Endodermal cell (in vitro differentiated cells): ENCODE results near the gene STX10. TPM values are rescaled to one million over a fixed set of nuclear protein-coding genes. Genes with fewer than 3 reads are reported as not detected.

Experiments used
- DNase-seq: peaks from one replicate; pipeline ENCODE4 v3.0.0-alpha.2; 2017
- H3K27ac ChIP-seq: 2 replicates; pipeline ENCODE4 v1.5.1; 2013; ENCODE audit warnings: mild to moderate bottlenecking, low read depth, low read length, moderate library complexity
- H3K27me3 ChIP-seq: 2 replicates; pipeline ENCODE4 v1.6.1; 2013; ENCODE audit warnings: mild to moderate bottlenecking, low read length, moderate library complexity; ENCODE audit not compliant: insufficient read depth, control insufficient read depth, poor library complexity, severe bottlenecking
- H3K36me3 ChIP-seq: 2 replicates; pipeline ENCODE4 v1.7.0; 2013; ENCODE audit warnings: mild to moderate bottlenecking, low read length, moderate library complexity; ENCODE audit not compliant: control insufficient read depth, insufficient read depth
- H3K4me1 ChIP-seq: one replicate; pipeline ENCODE4 v1.7.0; 2013; ENCODE audit warnings: low read length; ENCODE audit not compliant: control insufficient read depth, insufficient read depth
- H3K4me3 ChIP-seq: 2 replicates; pipeline ENCODE4 v1.5.1; 2013; ENCODE audit warnings: mild to moderate bottlenecking, low read length, moderate library complexity
- H3K9ac ChIP-seq: 2 replicates; pipeline ENCODE4 v1.6.1; 2013; ENCODE audit warnings: mild to moderate bottlenecking, low read length, moderate library complexity; ENCODE audit not compliant: poor library complexity, severe bottlenecking; ENCODE audit errors: extremely low read depth
- H3K9me3 ChIP-seq: 2 replicates; pipeline ENCODE4 v1.6.1; 2013; ENCODE audit warnings: mild to moderate bottlenecking, low read length, moderate library complexity; ENCODE audit not compliant: control insufficient read depth
- H3K27ac Mint-ChIP-seq: 2 replicates; pipeline ENCODE4 v1.8.0; 2020; ENCODE audit warnings: mixed read lengths
- H3K27me3 Mint-ChIP-seq: 2 replicates; pipeline ENCODE4 v1.8.0; 2021; ENCODE audit warnings: mild to moderate bottlenecking, mixed read lengths; ENCODE audit not compliant: insufficient read depth
- H3K36me3 Mint-ChIP-seq: 2 replicates; pipeline ENCODE4 v1.8.0; 2020; ENCODE audit warnings: low read depth, mixed read lengths
- H3K4me1 Mint-ChIP-seq: 2 replicates; pipeline ENCODE4 v1.8.0; 2020; ENCODE audit warnings: mixed read lengths
- H3K4me3 Mint-ChIP-seq: 2 replicates; pipeline ENCODE4 v1.8.0; 2020; ENCODE audit warnings: mild to moderate bottlenecking, moderate library complexity, mixed read lengths
- H3K9me3 Mint-ChIP-seq: 2 replicates; pipeline ENCODE4 v1.8.0; 2020; ENCODE audit warnings: mild to moderate bottlenecking, mixed read lengths
- WGBS, 2 experiments: methylation state at CpG; one replicate each; pipeline versions ENCODE4 v1.1.5 to v1.1.7; 2013; ENCODE audit warnings: missing lambda C conversion rate in 2 of 2, mixed read lengths in 1 of 2; ENCODE audit not compliant: insufficient coverage in 1 of 2, insufficient read length in 1 of 2; 5-methylcytosine and 5-hydroxymethylcytosine counted together
- total RNA-seq, 2 donors: library from RNA; stranded (reverse); fragmentation: NEBNext Ultra II Directional in 1 of 2; extraction: Animal tissue kit (Norgen Biotek cat#: 25700) in 1 of 2; gene quantifications; 2 replicates in 1 of 2; 3 replicates in 1 of 2; pipeline ENCODE4 v1.2.1, GENCODE V29; 2021
- TF ChIP-seq, protein P1 (sequence below): fragments of 200-600 bp; sonication (generic); conservative IDR thresholded peaks from 2 replicates; pipeline ENCODE4 v1.5.0; 2021; ENCODE audit warnings: antibody characterized with exemption, mild to moderate bottlenecking

The STX10 gene
- total RNA-seq, 2 donors from 2014 or later, result 30.8 to 34.8 TPM

DNA sequence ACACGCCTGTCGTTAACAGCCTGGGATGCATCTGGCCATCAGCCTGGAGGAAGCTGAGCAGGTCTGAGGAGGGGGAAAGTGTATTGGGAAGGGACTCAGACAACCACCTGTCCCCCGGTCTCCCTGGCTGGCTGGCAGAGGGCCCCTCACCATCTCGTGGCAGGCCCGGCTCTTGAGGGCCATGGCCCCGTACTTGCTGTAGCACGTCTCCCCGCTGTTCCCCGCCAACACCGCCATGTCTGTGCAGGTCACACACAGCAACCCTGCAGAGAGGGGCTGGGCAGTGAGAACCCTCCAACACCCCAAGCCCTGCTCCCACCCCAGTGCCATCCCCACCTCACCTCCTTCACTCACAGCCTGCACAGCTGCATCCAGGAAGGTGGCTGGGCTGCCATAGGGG lies 37.6 kb downstream of the STX10 start:
- Histone ChIP-seq H3K9me3 (no peaks in the 10 kb centered on the region), H3K27me3 (no peaks in the 10 kb centered on the region), H3K27ac (no peak overlapping the region), H3K4me1 (no peaks in the 10 kb centered on the region), H3K9ac (no peak overlapping the region), H3K36me3 (peaks cover 30% of the 10 kb centered on the region), H3K4me3 (no peak overlapping the region)
- Mint-ChIP-seq H3K9me3 (no peaks in the 10 kb centered on the region), H3K27me3 (no peaks in the 10 kb centered on the region), H3K27ac (no peak overlapping the region), H3K4me3 (no peak overlapping the region), H3K4me1 (peaks cover 12% of the 10 kb centered on the region), H3K36me3 (peaks cover 32% of the 10 kb centered on the region)
- 98 to 100% methylated on average over 4 to 10 of the region's 10 CpGs for WGBS, 2 experiments
- no peak for DNase-seq
- TF ChIP-seq, protein P1, sequence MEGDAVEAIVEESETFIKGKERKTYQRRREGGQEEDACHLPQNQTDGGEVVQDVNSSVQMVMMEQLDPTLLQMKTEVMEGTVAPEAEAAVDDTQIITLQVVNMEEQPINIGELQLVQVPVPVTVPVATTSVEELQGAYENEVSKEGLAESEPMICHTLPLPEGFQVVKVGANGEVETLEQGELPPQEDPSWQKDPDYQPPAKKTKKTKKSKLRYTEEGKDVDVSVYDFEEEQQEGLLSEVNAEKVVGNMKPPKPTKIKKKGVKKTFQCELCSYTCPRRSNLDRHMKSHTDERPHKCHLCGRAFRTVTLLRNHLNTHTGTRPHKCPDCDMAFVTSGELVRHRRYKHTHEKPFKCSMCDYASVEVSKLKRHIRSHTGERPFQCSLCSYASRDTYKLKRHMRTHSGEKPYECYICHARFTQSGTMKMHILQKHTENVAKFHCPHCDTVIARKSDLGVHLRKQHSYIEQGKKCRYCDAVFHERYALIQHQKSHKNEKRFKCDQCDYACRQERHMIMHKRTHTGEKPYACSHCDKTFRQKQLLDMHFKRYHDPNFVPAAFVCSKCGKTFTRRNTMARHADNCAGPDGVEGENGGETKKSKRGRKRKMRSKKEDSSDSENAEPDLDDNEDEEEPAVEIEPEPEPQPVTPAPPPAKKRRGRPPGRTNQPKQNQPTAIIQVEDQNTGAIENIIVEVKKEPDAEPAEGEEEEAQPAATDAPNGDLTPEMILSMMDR, result no peak

DNA sequence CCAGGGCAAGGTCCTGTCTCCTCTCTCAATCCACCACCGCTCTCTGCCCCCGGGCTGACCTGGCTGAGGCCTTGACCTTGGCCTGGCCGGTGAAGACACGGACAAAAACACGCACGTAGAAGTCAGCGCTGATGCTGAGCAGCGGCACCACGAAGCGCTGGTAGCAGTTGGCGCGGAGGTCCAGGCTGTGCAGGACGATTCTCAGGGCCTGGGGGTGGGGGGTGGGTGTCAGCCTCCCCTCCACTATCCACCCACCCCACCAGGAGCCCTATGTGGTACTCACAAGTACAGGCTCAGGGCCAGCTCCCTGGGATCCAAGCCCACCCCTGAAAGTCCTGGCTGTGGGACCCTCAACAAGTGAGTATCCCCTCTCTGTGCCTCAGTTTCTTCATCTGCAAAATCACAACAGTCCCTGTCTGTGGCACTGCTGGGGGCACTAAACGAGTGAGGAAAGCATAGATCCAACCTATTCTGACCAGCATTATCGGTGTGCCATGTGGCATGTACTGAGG lies 40.0 kb downstream of the STX10 start:
- Histone ChIP-seq H3K27ac (no peak overlapping the region), H3K4me1 (no peaks in the 10 kb centered on the region), H3K36me3 (peaks cover 28% of the 10 kb centered on the region), H3K4me3 (no peak overlapping the region), H3K9me3 (no peaks in the 10 kb centered on the region), H3K27me3 (no peaks in the 10 kb centered on the region), H3K9ac (no peak overlapping the region)
- DNase-seq, result no peak
- H3K27me3 Mint-ChIP-seq, result no peaks in the 10 kb centered on the region
- no peaks in the 10 kb centered on the region for H3K9me3 Mint-ChIP-seq
- TF ChIP-seq, protein P1, result no peak
- 96 to 100% methylated on average over 5 to 11 of the region's 15 CpGs for WGBS, 2 experiments
- no peaks in the 10 kb centered on the region for H3K4me1 Mint-ChIP-seq
- peaks cover 32% of the 10 kb centered on the region for H3K36me3 Mint-ChIP-seq
- no peak overlapping the region for H3K4me3 Mint-ChIP-seq
- H3K27ac Mint-ChIP-seq, result no peak overlapping the region

DNA sequence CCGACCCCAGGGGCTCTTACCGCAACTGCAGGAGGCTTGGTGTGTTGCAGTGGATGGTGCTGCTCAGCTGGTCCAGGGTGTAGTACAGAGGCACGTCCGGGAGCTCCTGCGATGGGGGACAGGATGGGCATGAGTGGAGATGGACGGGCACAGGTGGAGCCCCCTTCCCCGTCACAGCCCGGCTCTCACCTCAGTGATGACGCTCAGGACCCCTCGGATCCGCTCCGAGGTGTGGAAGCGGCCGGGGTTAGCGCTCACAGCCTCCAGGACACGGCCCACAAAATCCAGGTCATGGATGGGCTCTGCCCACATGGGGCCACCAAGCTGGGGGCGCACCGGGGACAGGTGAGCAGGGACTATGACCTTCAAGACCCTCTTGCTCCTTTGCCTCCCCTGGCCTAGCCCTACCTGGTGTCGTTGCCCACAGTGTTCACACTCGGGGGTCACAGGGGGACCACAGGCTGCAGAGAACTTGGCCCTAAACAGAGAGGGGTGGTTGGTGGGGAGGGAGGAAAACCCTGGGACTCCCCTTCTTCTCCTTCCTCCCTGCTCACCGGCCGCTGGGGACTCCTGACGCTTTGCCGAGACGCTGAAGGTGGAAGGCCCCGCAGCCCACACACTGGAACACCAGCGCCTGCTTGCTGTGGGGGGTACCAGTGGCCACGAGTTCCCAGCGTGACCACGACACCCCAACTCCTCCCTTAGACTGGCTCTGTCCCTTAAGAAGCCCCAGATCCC lies 40.6 kb downstream of the STX10 start:
- H3K9me3 Mint-ChIP-seq, result no peaks in the 10 kb centered on the region
- TF ChIP-seq, protein P1, result no peak
- H3K4me3 ChIP-seq, result no peak overlapping the region
- no peak overlapping the region for H3K27ac ChIP-seq
- peaks cover 22% of the 10 kb centered on the region for H3K36me3 ChIP-seq
- no peaks in the 10 kb centered on the region for H3K4me1 ChIP-seq
- WGBS, 2 experiments, result 91 to 98% methylated on average over 15 to 29 of the region's 30 CpGs
- DNase-seq, result no peak
- no peaks in the 10 kb centered on the region for H3K27me3 Mint-ChIP-seq
- H3K36me3 Mint-ChIP-seq, result peaks cover 29% of the 10 kb centered on the region
- H3K27me3 ChIP-seq, result no peaks in the 10 kb centered on the region
- H3K9me3 ChIP-seq, result no peaks in the 10 kb centered on the region
- H3K4me1 Mint-ChIP-seq, result no peaks in the 10 kb centered on the region
- H3K4me3 Mint-ChIP-seq, result no peak overlapping the region
- no peak overlapping the region for H3K9ac ChIP-seq
- H3K27ac Mint-ChIP-seq, result no peak overlapping the region
